H1 (cell line): Measurements from ENCODE around the gene ACTL10. TPM values are rescaled to one million over a fixed set of nuclear protein-coding genes. Genes with fewer than 3 reads are reported as not detected.

Experiments
- CTCF ChIA-PET: fragments of 300-600 bp; sonication (Branson Sonifier 250); formaldehyde crosslinking; loops from one replicate; lab custom pipeline; 2021; ENCODE audit not compliant: partially characterized antibody; lab: Charles Lee
- POLR2A ChIA-PET: fragments of 300-600 bp; sonication (Branson Sonifier 250); formaldehyde crosslinking; loops from one replicate; lab custom pipeline; 2021; ENCODE audit warnings: inconsistent platforms; ENCODE audit not compliant: partially characterized antibody; lab: Charles Lee
- DNase-seq, 2 experiments: peaks; one replicate each; pipeline versions ENCODE4 v3.0.0 to v3.0.0-alpha.2; 2010 to 2022; ENCODE audit warnings: low spot score in 2 of 2, low read depth in 1 of 2, mixed read lengths in 1 of 2
- FAIRE-seq: peaks from 2 replicates; lab custom pipeline; 2011; peaks lifted over from hg19 to GRCh38; lab: Jason Lieb, UNC
- H2AFZ ChIP-seq: 2 replicates; pipeline ENCODE4 v1.8.1; 2012; ENCODE audit warnings: low read length, inconsistent platforms
- H2AK5ac ChIP-seq: 2 replicates; pipeline ENCODE4 v1.6.1; 2013; ENCODE audit warnings: low read depth, low read length
- H2BK120ac ChIP-seq: replicated peaks from 2 replicates; pipeline ENCODE3; 2013; ENCODE audit warnings: low read depth, low read length, inconsistent platforms
- H2BK12ac ChIP-seq: 2 replicates; pipeline ENCODE4 v1.6.1; 2013; ENCODE audit warnings: low read depth, low read length
- H2BK15ac ChIP-seq: 2 replicates; pipeline ENCODE4 v1.6.1; 2013; ENCODE audit warnings: low read length
- H2BK20ac ChIP-seq: 2 replicates; pipeline ENCODE4 v1.6.1; 2013; ENCODE audit warnings: low read length
- H2BK5ac ChIP-seq: 2 replicates; pipeline ENCODE4 v1.6.1; 2013; ENCODE audit warnings: low read depth, low read length
- H3K14ac ChIP-seq: 2 replicates; pipeline ENCODE4 v1.6.1; 2013; ENCODE audit warnings: inconsistent platforms; ENCODE audit not compliant: insufficient read length
- H3K18ac ChIP-seq: 2 replicates; pipeline ENCODE4 v1.6.1; 2013; ENCODE audit warnings: low read length; ENCODE audit errors: extremely low read depth
- H3K23ac ChIP-seq: 2 replicates; pipeline ENCODE4 v1.6.1; 2013; ENCODE audit warnings: inconsistent platforms; ENCODE audit not compliant: insufficient read length
- H3K23me2 ChIP-seq: 2 replicates; pipeline ENCODE4 v1.6.1; 2013; ENCODE audit warnings: low read depth, low read length
- H3K27ac ChIP-seq: 2 replicates; pipeline ENCODE4 v1.6.1; 2011; ENCODE audit warnings: low read depth, low read length, inconsistent platforms
- H3K27me3 ChIP-seq, 4 experiments: replicated peaks in 1 of 4; 1 replicate in 1 of 4; 2 replicates in 3 of 4; pipeline versions ENCODE4 v1.6.1 to v1.8.1; 2011 to 2013; ENCODE audit warnings: low read length in 3 of 4, mild to moderate bottlenecking in 3 of 4, inconsistent platforms in 2 of 4, mixed read lengths in 2 of 4, moderate library complexity in 1 of 4; ENCODE audit not compliant: control insufficient read depth in 3 of 4, insufficient read depth in 3 of 4; ENCODE audit errors: extremely low read depth in 1 of 4
- H3K36me3 ChIP-seq, 4 experiments: 2 replicates each; pipeline versions ENCODE4 v1.6.1 to v1.8.1; 2011 to 2013; ENCODE audit warnings: mild to moderate bottlenecking in 4 of 4, low read length in 3 of 4, moderate library complexity in 2 of 4, control low read depth in 1 of 4, inconsistent platforms in 1 of 4; ENCODE audit not compliant: insufficient read depth in 4 of 4, control insufficient read depth in 2 of 4
- H3K4ac ChIP-seq: replicated peaks from 2 replicates; pipeline ENCODE3; 2013; ENCODE audit warnings: low read length, low read depth, mixed read lengths, inconsistent platforms; ENCODE audit not compliant: insufficient read length
- H3K4me1 ChIP-seq, 4 experiments: replicated peaks in 1 of 4; 1 replicate in 1 of 4; 2 replicates in 3 of 4; pipeline versions ENCODE4 v1.6.1 to v1.8.1; 2011 to 2013; ENCODE audit warnings: low read length in 3 of 4, inconsistent platforms in 2 of 4, mixed read lengths in 1 of 4; ENCODE audit not compliant: insufficient read depth in 4 of 4, control insufficient read depth in 3 of 4
- H3K4me2 ChIP-seq, 2 experiments: 2 replicates each; pipeline versions ENCODE4 v1.6.1 to v1.8.1; 2011 to 2013; ENCODE audit warnings: low read depth in 2 of 2, low read length in 2 of 2, control low read depth in 1 of 2, inconsistent platforms in 1 of 2, mild to moderate bottlenecking in 1 of 2; ENCODE audit not compliant: insufficient read depth in 1 of 2
- H3K4me3 ChIP-seq, 4 experiments: fragments of 200-600, 300-600 bp in 1 of 4; sonication (generic), shearing (Covaris generic), sonication (Bioruptor Twin) in 1 of 4; 2 replicates each; pipeline versions ENCODE4 v1.5.1 to v1.8.1; 2011 to 2016; ENCODE audit warnings: low read length in 4 of 4, low read depth in 3 of 4, control low read depth in 2 of 4, inconsistent platforms in 2 of 4, mild to moderate bottlenecking in 2 of 4, mixed read lengths in 1 of 4, moderate library complexity in 1 of 4; ENCODE audit not compliant: insufficient read depth in 2 of 4; ENCODE audit errors: extremely low read depth in 1 of 4
- H3K56ac ChIP-seq: replicated peaks from 2 replicates; pipeline ENCODE3; 2013; ENCODE audit warnings: low read depth, mild to moderate bottlenecking, mixed read lengths, low read length, inconsistent platforms; ENCODE audit not compliant: insufficient read length
- H3K79me1 ChIP-seq: 2 replicates; pipeline ENCODE4 v1.6.1; 2013; ENCODE audit warnings: low read depth, low read length, control low read depth
- H3K79me2 ChIP-seq, 2 experiments: 2 replicates each; pipeline versions ENCODE4 v1.6.1 to v1.8.1; 2012 to 2013; ENCODE audit warnings: low read length in 2 of 2, mild to moderate bottlenecking in 2 of 2, inconsistent platforms in 1 of 2; ENCODE audit not compliant: insufficient read depth in 2 of 2, control insufficient read depth in 1 of 2
- H3K9ac ChIP-seq, 4 experiments: replicated peaks in 1 of 4; 1 replicate in 1 of 4; 2 replicates in 3 of 4; pipeline versions ENCODE4 v1.6.1 to v1.8.1; 2011 to 2013; ENCODE audit warnings: low read depth in 3 of 4, low read length in 3 of 4, control low read depth in 2 of 4, mild to moderate bottlenecking in 2 of 4, moderate library complexity in 2 of 4, inconsistent platforms in 1 of 4; ENCODE audit errors: extremely low read depth in 1 of 4
- H3K9me3 ChIP-seq, 2 experiments: 2 replicates each; pipeline versions ENCODE4 v1.6.1 to v1.8.1; 2012 to 2013; ENCODE audit warnings: mild to moderate bottlenecking in 2 of 2, moderate library complexity in 2 of 2, control low read depth in 1 of 2, inconsistent platforms in 1 of 2, low read depth in 1 of 2, low read length in 1 of 2, mixed read lengths in 1 of 2; ENCODE audit not compliant: insufficient read depth in 2 of 2
- H4K20me1 ChIP-seq, 2 experiments: replicated peaks in 1 of 2; 2 replicates each; pipeline versions ENCODE3 to v1.8.1; 2011 to 2013; ENCODE audit warnings: inconsistent platforms in 2 of 2, low read length in 2 of 2, mild to moderate bottlenecking in 1 of 2; ENCODE audit not compliant: insufficient read depth in 2 of 2, control insufficient read depth in 1 of 2
- H4K5ac ChIP-seq: 2 replicates; pipeline ENCODE4 v1.6.1; 2013; ENCODE audit warnings: low read length, low read depth, mixed read lengths, inconsistent platforms; ENCODE audit not compliant: insufficient read length
- H4K8ac ChIP-seq: 2 replicates; pipeline ENCODE4 v1.8.0; 2013; ENCODE audit warnings: mild to moderate bottlenecking, moderate library complexity, low read length, inconsistent platforms; ENCODE audit not compliant: insufficient read depth; ENCODE audit errors: extremely low read depth
- H4K91ac ChIP-seq: replicated peaks from 2 replicates; pipeline ENCODE3; 2013; ENCODE audit warnings: low read length, mixed read lengths, inconsistent platforms; ENCODE audit not compliant: insufficient read length
- BACH1 ChIP-seq: IDR thresholded peaks from 2 replicates; pipeline ENCODE4 v1.6.1; 2012; ENCODE audit warnings: low read length, improper control_type of control experiment
- CREB1 ChIP-seq: IDR thresholded peaks from 2 replicates; pipeline ENCODE4 v1.6.1; 2012; ENCODE audit warnings: inconsistent platforms
- EP300 ChIP-seq, 2 experiments: IDR thresholded peaks; 1 replicate in 1 of 2; 2 replicates in 1 of 2; pipeline ENCODE4 v1.6.1; 2011 to 2012; ENCODE audit warnings: low read depth in 2 of 2, low read length in 2 of 2, mild to moderate bottlenecking in 2 of 2, borderline replicate concordance in 1 of 2, inconsistent platforms in 1 of 2, moderate library complexity in 1 of 2
- FOSL1 ChIP-seq: IDR thresholded peaks from 2 replicates; pipeline ENCODE4 v1.6.1; 2011; ENCODE audit warnings: mild to moderate bottlenecking, low read depth, low read length, moderate library complexity; ENCODE audit not compliant: insufficient read depth
- HDAC2 ChIP-seq, 2 experiments: fragments of 300-600 bp in 1 of 2; sonication (generic) in 1 of 2; IDR thresholded peaks; 2 replicates each; pipeline ENCODE4 v1.6.1; 2011 to 2012; ENCODE audit warnings: low read depth in 2 of 2, low read length in 2 of 2, mild to moderate bottlenecking in 2 of 2, moderate library complexity in 2 of 2, borderline replicate concordance in 1 of 2, inconsistent platforms in 1 of 2
- MAX ChIP-seq: IDR thresholded peaks from 2 replicates; pipeline ENCODE4 v1.6.1; 2012; ENCODE audit warnings: inconsistent platforms
- NRF1 ChIP-seq: IDR thresholded peaks from 2 replicates; pipeline ENCODE4 v1.6.1; 2011; ENCODE audit warnings: mild to moderate bottlenecking, low read depth, low read length, improper control_type of control experiment
- POLR2AphosphoS5 ChIP-seq: IDR thresholded peaks from 2 replicates; pipeline ENCODE4 v1.6.1; 2011; ENCODE audit warnings: low read depth, low read length
- RNF2 ChIP-seq: fragments of 200-900, 300-1000 bp; sonication (generic); IDR thresholded peaks from 2 replicates; pipeline ENCODE4 v1.7.1; 2016; ENCODE audit warnings: borderline replicate concordance, low read depth, mild to moderate bottlenecking, antibody characterized with exemption, low read length; ENCODE audit not compliant: poor library complexity, severe bottlenecking; ENCODE audit errors: missing control alignments
- RXRA ChIP-seq: IDR thresholded peaks from 2 replicates; pipeline ENCODE4 v1.6.1; 2011; ENCODE audit warnings: low read depth, mild to moderate bottlenecking, low read length, moderate library complexity; ENCODE audit not compliant: insufficient read depth
- SIX5 ChIP-seq: IDR thresholded peaks from 2 replicates; pipeline ENCODE4 v1.6.1; 2011; ENCODE audit warnings: mild to moderate bottlenecking, low read depth, low read length
- WGBS, 2 experiments: shearing (Covaris generic) in 1 of 2; methylation state at CpG; one replicate each; pipeline versions ENCODE4 v1.1.6 to v1.1.7; 2013 to 2015; ENCODE audit warnings: low lambda C conversion rate in 2 of 2, mixed read lengths in 2 of 2, inconsistent platforms in 1 of 2, low coverage in 1 of 2, missing lambda C conversion rate in 1 of 2; ENCODE audit not compliant: insufficient replicate concordance in 2 of 2, insufficient coverage in 1 of 2, insufficient read length in 1 of 2; ENCODE audit errors: extremely low coverage in 1 of 2, missing lambda C conversion rate in 1 of 2; 5-methylcytosine and 5-hydroxymethylcytosine counted together
- polyA plus RNA-seq, 7 experiments: library from polyadenylated mRNA; depleted of rRNA in 3 of 7; stranded (reverse) in 5 of 7; unstranded in 2 of 7; fragments of >200 nt in 5 of 7; fragments of 200-250 nt in 2 of 7; gene quantifications; 1 replicate in 5 of 7; 2 replicates in 1 of 7; 4 replicates in 1 of 7; pipeline versions ENCODE4 v1.2.1 to v1.2.3, GENCODE V29; 2011 to 2013; ENCODE audit warnings: missing spikeins in 2 of 7, mixed read lengths in 2 of 7
- total RNA-seq: library from RNA; stranded (reverse); fragmentation: NEBNext Ultra II Directional; extraction: Animal tissue kit (Norgen Biotek cat#: 25700); gene quantifications from 2 replicates; pipeline ENCODE4 v1.2.1, GENCODE V29; 2021

ACTL10 gene
- total and polyA plus RNA-seq, 2 of the 8 experiments (the other 6 are each of a cell fraction or from before 2014, with no cell fraction given): 0.26 TPM; not detected in 1

DNA sequence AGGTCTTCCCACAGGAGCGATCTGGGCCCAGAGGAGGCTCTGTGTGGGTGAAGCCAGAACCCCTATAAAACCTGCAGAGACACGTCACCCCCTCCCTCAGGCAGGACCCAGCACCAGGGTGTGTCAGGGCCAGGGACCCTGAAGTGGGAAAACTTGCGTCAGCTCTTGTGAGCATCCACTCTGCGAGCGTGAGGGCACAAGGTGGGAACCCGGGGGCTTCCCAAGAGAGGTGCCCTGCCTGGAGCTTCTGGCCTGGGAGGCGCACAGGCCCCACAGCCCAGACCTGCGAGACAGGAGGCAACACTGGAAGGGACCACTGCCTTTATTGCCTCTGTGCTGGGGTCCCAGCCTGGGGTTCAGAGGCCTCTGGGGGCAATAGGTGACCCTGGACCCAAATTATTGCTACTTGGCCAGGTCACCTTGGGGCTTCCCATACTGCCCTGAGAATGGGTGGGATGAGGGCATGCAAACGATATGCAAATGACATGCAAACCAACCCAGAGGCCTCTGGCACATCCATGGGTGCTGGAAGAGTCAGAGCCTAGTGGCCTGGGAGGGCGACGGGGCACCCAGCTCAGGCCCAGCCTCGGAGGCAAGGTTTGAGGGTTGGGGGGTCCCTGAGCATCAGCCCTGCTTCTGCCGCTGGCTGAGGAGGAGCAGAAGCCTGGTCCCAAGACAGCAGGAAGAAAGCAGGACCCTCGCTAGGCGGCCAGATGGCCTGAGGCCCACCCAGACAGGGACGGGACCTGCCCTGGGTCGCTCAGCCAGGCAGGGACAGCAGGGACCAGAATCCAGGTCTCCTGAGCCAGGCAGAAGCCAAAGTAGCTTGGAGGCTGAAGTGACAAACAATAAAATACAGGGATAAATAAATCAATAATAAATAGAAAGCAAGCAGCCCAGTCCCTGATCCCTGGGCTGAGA lies 9.7 kb upstream of the ACTL10 start:
- WGBS, 2 experiments: 94% methylated on average over 17 of the region's 17 CpGs; no CpG with 5 or more reads in 1 of the 2 experiments
- no peak overlapping the region for H4K91ac ChIP-seq
- H2BK12ac ChIP-seq: no peak overlapping the region
- DNase-seq (no peak), FAIRE-seq (no peak)
- H2BK5ac ChIP-seq: no peak overlapping the region
- no peak overlapping the region for H2AFZ ChIP-seq
- no peak overlapping the region for H2BK20ac ChIP-seq
- POLR2A ChIA-PET: interaction anchor here (4.7 kb wide), 1 partner anchor 9 kb away, joined by 63 read pairs; the partner anchor contains the start of gene ACTL10
- no peak overlapping the region for H3K18ac ChIP-seq
- H3K4me2 ChIP-seq: no peak overlapping the region
- H3K4me1 ChIP-seq: peaks cover 0 to 11% (median 1%) of the 10 kb centered on the region in 4 experiments; a peak in 4 of 7 replicates
- H3K23me2 ChIP-seq: no peaks in the 10 kb centered on the region
- no peak overlapping the region; the same call in 1 of the 2 replicates for H4K8ac ChIP-seq
- no peak overlapping the region for H3K27ac ChIP-seq
- H2BK15ac ChIP-seq: no peak overlapping the region
- no peaks in the 10 kb centered on the region for H3K27me3 ChIP-seq
- no peaks in the 10 kb centered on the region for H3K79me2 ChIP-seq
- peaks cover 0 to 11% (median 0%) of the 10 kb centered on the region in 4 experiments; a peak in 2 of 8 replicates for H3K36me3 ChIP-seq
- no peak overlapping the region for H2BK120ac ChIP-seq
- no peak overlapping the region for H3K4me3 ChIP-seq
- peaks cover 0 to 8% of the 10 kb centered on the region in 2 experiments for H4K20me1 ChIP-seq
- H2AK5ac ChIP-seq: no peak overlapping the region
- H3K56ac ChIP-seq: no peak overlapping the region
- no peak overlapping the region for H3K23ac ChIP-seq
- H3K9ac ChIP-seq: no peak overlapping the region
- H3K9me3 ChIP-seq: no peaks in the 10 kb centered on the region
- H3K14ac ChIP-seq: no peak overlapping the region
- CTCF ChIA-PET: interaction anchor here (1.6 to 5.0 kb wide), 2 partner anchors 11 to 241 kb away, joined by 3 to 31 read pairs; partner anchors contain the start of gene ACTL10
- no peak overlapping the region for H4K5ac ChIP-seq
- no peaks in the 10 kb centered on the region for H3K79me1 ChIP-seq
- no peak overlapping the region for H3K4ac ChIP-seq
- no peak for TF ChIP-seq RNF2
- TF ChIP-seq HDAC2 (IDR thresholded peaks at IDR 0.05; ENCODE audit: borderline replicate concordance in 1 of 2, low read depth in 2 of 2, low read length in 2 of 2): no peak
- TF ChIP-seq MAX: no peak
- TF ChIP-seq SIX5: no peak
- no peak for TF ChIP-seq EP300 (IDR thresholded peaks at IDR 0.05; ENCODE audit: borderline replicate concordance in 1 of 2, low read depth in 2 of 2, low read length in 2 of 2)
- no peak for TF ChIP-seq BACH1
- no peak for TF ChIP-seq POLR2AphosphoS5
- TF ChIP-seq CREB1: no peak
- TF ChIP-seq RXRA: no peak
- no peak for TF ChIP-seq NRF1
- no peak for TF ChIP-seq FOSL1
